WERI-Rb-1 (cell line): Measurements from ENCODE around the gene ZBTB38.
A peak's percentile ranks its signal among the peaks of the same experiment; 100 is the strongest.

ENCODE experiments used
- DNase-seq: peaks from one replicate; pipeline ENCODE4 v3.0.0-alpha.2; 2020
- H3K27ac ChIP-seq: fragments of 250-450 bp; sonication (Bioruptor Pico); 2 replicates; pipeline ENCODE4 v1.5.1; 2020; ENCODE audit warnings: mild to moderate bottlenecking, moderate library complexity
- H3K27me3 ChIP-seq: fragments of 250-450 bp; sonication (Bioruptor Pico); 2 replicates; pipeline ENCODE4 v1.5.1; 2021; ENCODE audit warnings: mild to moderate bottlenecking, low read depth, moderate library complexity; ENCODE audit not compliant: insufficient read depth, severe bottlenecking
- H3K36me3 ChIP-seq: fragments of 250-450 bp; sonication (Bioruptor Pico); 2 replicates; pipeline ENCODE4 v1.5.1; 2020; ENCODE audit warnings: mild to moderate bottlenecking, moderate library complexity
- H3K4me3 ChIP-seq: 2 replicates; pipeline ENCODE4 v1.5.1; 2011; ENCODE audit warnings: low read depth, mild to moderate bottlenecking, control low read depth, low read length
- H3K9me3 ChIP-seq: fragments of 250-450 bp; sonication (Bioruptor Pico); 2 replicates; pipeline ENCODE4 v1.5.1; 2021; ENCODE audit warnings: mild to moderate bottlenecking, moderate library complexity; ENCODE audit not compliant: severe bottlenecking
- CTCF ChIP-seq: IDR thresholded peaks from 2 replicates; pipeline ENCODE4 v1.5.1; 2011; ENCODE audit warnings: low read depth, mild to moderate bottlenecking, control low read depth, inconsistent platforms, low read length

Gene ZBTB38

GRCh38 chr3:141395005-141395589 is 26.8 kb downstream of the ZBTB38 start:
- Histone ChIP-seq H3K27me3 (no peaks in the 10 kb centered on the region), H3K4me3 (no peak overlapping the region), H3K27ac (no peak overlapping the region), H3K36me3 (0 out of 2 replicates have a peak, but pooled peaks cover 2% of the 10 kb centered on the region), H3K9me3 (peaks cover 12% of the 10 kb centered on the region)
- TF ChIP-seq CTCF, result no peak
- DNase-seq, result no peak

DNA sequence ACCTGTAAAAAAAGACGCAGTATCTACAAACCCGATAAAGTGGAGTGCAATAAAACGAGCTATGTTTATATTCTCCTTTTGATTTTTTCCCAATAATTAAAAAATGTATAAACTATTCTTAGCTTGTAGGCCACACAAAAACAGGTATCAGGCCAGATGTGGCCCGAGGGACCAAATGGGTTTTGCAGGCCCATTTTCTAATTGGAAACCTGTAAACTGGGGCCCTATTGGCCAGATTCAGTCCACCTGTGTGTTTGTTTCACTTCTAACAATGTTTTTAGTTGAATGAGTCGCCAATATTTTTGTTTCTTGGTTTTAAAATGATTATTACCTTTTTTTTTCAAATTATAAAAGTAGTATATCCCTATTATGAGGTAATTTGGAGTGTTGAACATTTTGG is 29.7 kb downstream of the ZBTB38 start:
- no peak for DNase-seq
- Histone ChIP-seq H3K9me3 (peaks cover 12% of the 10 kb centered on the region), H3K4me3 (no peak overlapping the region), H3K27me3 (no peaks in the 10 kb centered on the region), H3K27ac (no peak overlapping the region), H3K36me3 (0 out of 2 replicates have a peak, but pooled peaks cover 2% of the 10 kb centered on the region)
- TF ChIP-seq CTCF, result no peak

DNA sequence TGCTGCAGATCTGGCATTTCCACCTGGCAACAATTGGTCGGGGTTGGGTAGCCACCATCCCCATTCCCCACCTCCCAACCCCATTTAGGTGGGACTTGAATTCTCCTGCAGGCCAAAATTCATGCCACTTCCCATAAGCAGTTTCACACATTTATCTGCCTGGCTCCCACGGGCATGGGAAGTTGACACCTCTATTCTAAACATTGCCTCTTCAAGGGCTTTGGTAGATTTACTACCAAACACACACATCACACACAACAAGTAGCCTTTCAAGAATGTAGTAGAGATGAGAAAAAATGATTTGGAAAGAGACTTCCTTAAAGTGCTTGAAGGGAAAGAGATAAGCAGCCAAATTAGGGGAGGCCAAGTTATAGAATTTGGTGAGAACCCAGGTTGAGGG is 30.9 kb downstream of the ZBTB38 start:
- Histone ChIP-seq H3K27me3 (no peaks in the 10 kb centered on the region), H3K36me3 (peaks cover 4% of the 10 kb centered on the region; the same call in 1 of the 2 replicates), H3K27ac (peak overlapping the region; percentile 88), H3K9me3 (peaks cover 12% of the 10 kb centered on the region), H3K4me3 (no peak overlapping the region)
- TF ChIP-seq CTCF, result no peak
- DNase-seq, result no peak

DNA sequence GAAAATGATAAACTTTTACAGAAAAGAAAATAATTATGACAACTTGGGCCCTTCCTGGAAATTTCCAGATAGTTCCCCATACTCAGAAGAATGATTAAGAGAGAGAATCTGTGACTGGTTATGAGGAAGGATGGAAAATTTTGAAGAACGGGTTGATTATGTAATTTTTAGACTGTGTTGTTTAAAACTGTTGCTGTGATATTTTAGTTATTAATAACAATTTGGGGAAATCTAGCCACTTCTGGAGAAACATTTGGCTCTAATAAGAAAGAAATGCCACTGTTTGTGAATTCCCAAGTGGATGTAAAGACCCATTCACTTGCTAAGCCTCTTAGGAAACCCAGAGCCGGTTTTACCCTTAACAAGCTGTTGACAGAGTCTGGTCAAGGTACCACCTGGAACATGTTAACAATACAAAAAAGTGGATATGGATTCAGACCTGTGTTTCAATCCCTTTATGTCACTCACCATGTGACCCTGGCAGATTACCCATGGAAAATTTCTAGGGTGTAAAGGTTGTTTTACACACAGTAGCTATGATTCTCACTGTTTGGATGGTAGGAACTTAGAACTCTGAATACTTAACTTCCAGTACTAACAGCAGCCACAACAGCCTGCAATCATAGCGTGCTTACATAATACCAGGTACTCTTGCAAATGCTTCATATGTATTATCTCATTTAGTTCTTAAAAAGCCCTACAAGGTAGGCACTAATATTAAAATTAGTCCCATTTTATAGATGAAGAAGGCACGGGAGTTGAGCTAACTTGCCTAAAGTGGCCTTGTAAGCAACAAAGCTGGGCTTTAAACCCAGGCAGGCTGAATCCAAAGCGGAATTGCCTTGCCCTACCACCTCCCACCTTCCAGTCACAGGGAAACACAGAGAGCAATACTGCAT is 32.0 kb downstream of the ZBTB38 start:
- H3K27me3 ChIP-seq, result no peaks in the 10 kb centered on the region
- H3K9me3 ChIP-seq, result peaks cover 12% of the 10 kb centered on the region
- peak; percentile 65 for DNase-seq
- TF ChIP-seq CTCF, result no peak
- H3K36me3 ChIP-seq, result peaks cover 15% of the 10 kb centered on the region
- no peak overlapping the region for H3K4me3 ChIP-seq
- peak overlapping the region; percentile 88 for H3K27ac ChIP-seq

- TF ChIP-seq CTCF, result no peak
- H3K36me3 ChIP-seq, result peaks cover 23% of the 10 kb centered on the region
- DNase-seq, result no peak
- H3K4me3 ChIP-seq, result no peak overlapping the region
- no peaks in the 10 kb centered on the region for H3K27me3 ChIP-seq
- H3K27ac ChIP-seq, result peak overlapping the region; percentile 88
- peaks cover 12% of the 10 kb centered on the region for H3K9me3 ChIP-seq
Observed at GRCh38 chr3:141401095-141401494, 32.8 kb downstream of the ZBTB38 start.
